Caco-2 (cell line): ENCODE results near the gene WDFY4. TPM values are rescaled to one million over a fixed set of nuclear protein-coding genes. Genes with fewer than 3 reads are reported as not detected.

Source experiments
- BruUV-seq: library from RNA; stranded (reverse); fragments of 400-500 nt; replicated peaks from 2 replicates; lab custom pipeline; 2021; lab: Mats Ljungman, UMichigan
- CTCF ChIA-PET: fragments of 300-600 bp; sonication (Branson Sonifier 250); formaldehyde crosslinking; loops from one replicate; lab custom pipeline; 2022; ENCODE audit warnings: antibody characterized with exemption; lab: Charles Lee
- POLR2A ChIA-PET: fragments of 300-600 bp; sonication (Branson Sonifier 250); formaldehyde crosslinking; loops from one replicate; lab custom pipeline; 2022; ENCODE audit warnings: antibody characterized with exemption; lab: Charles Lee
- DNase-seq, 2 experiments: peaks; one replicate each; pipeline versions ENCODE4 v3.0.0 to v3.0.0-alpha.2; 2020 to 2022
- H3K27me3 ChIP-seq: replicated peaks from 2 replicates; pipeline ENCODE4 v1.6.0; 2011; ENCODE audit warnings: low read length; ENCODE audit not compliant: control insufficient read depth, insufficient read depth
- H3K36me3 ChIP-seq: 2 replicates; pipeline ENCODE4 v1.5.1; 2011; ENCODE audit warnings: low read length; ENCODE audit not compliant: control insufficient read depth, insufficient read depth
- H3K4me1 ChIP-seq: fragments of 250-450 bp; sonication (Bioruptor Pico); 2 replicates; pipeline ENCODE4 v1.5.1; 2020; ENCODE audit warnings: mild to moderate bottlenecking
- H3K4me3 ChIP-seq: 2 replicates; pipeline ENCODE4 v1.5.1; 2011; ENCODE audit warnings: low read depth, mild to moderate bottlenecking, control low read depth, low read length
- H3K9me3 ChIP-seq: fragments of 250-450 bp; sonication (Bioruptor Pico); 2 replicates; pipeline ENCODE4 v1.5.1; 2020; ENCODE audit warnings: mild to moderate bottlenecking, moderate library complexity
- H3K27ac Mint-ChIP-seq: one replicate; pipeline ENCODE4 v1.8.0; 2022; ENCODE audit warnings: mixed read lengths; ENCODE audit not compliant: unreplicated experiment
- H3K27me3 Mint-ChIP-seq: one replicate; pipeline ENCODE4 v1.8.0; 2022; ENCODE audit warnings: mixed read lengths; ENCODE audit not compliant: insufficient read depth, unreplicated experiment
- H3K36me3 Mint-ChIP-seq: one replicate; pipeline ENCODE4 v1.8.0; 2022; ENCODE audit warnings: mild to moderate bottlenecking, mixed read lengths; ENCODE audit not compliant: insufficient read depth, unreplicated experiment
- H3K4me1 Mint-ChIP-seq: one replicate; pipeline ENCODE4 v1.8.0; 2022; ENCODE audit warnings: low read depth, mixed read lengths; ENCODE audit not compliant: unreplicated experiment
- H3K4me3 Mint-ChIP-seq: one replicate; pipeline ENCODE4 v1.8.0; 2022; ENCODE audit warnings: mild to moderate bottlenecking, moderate library complexity, mixed read lengths; ENCODE audit not compliant: unreplicated experiment
- H3K9me3 Mint-ChIP-seq: one replicate; pipeline ENCODE4 v1.8.0; 2022; ENCODE audit warnings: mixed read lengths; ENCODE audit not compliant: unreplicated experiment
- intact Hi-C: fragments of 100-400 bp; cut with micrococcal nuclease; formaldehyde crosslinking; loops from one replicate; pipeline ENCODE4 v1.10.0; 2022; ENCODE audit not compliant: unreplicated experiment
- total RNA-seq: library from RNA; stranded (reverse); gene quantifications from 2 replicates; pipeline ENCODE4 v1.2.3, GENCODE V29; 2022
- TF ChIP-seq, protein P1 (sequence below), 2 experiments: fragments of 200-600 bp in 1 of 2; IDR thresholded peaks; 1 replicate in 1 of 2; 2 replicates in 1 of 2; pipeline versions ENCODE4 v1.5.1 to v1.8.0; 2011 to 2022; ENCODE audit warnings: antibody characterized with exemption in 1 of 2, control low read depth in 1 of 2, inconsistent platforms in 1 of 2, low read depth in 1 of 2, low read length in 1 of 2, mild to moderate bottlenecking in 1 of 2, moderate library complexity in 1 of 2; ENCODE audit not compliant: insufficient read depth in 1 of 2, severe bottlenecking in 1 of 2, unreplicated experiment in 1 of 2

WDFY4 gene
- total RNA-seq, 1 experiment from 2014 or later = not detected

DNA sequence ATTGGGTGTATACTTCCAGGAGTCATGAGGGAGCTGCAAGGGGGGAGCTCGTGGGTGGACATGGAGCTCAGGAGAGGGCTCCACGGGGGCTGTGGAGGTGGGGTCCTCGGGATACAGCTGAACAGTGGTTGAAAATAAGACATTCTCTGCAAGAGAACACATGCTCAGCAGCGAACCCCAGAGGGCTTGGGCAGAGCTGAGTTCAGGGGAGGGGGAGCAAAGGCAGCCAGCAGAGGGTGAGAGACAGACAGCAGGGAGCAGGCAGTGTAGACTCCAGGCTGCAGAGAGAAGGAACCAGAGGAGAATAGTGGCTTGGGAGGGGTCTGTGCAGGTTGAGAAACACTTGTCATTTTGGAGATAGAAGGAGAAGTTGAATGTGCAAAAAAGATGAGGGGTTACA is 327.9 kb downstream of the WDFY4 start:
- H3K9me3 ChIP-seq = no peaks in the 10 kb centered on the region
- ChIA-PET CTCF (no interaction called here), POLR2A (no interaction called here)
- peaks cover 24% of the 10 kb centered on the region for H3K27me3 Mint-ChIP-seq
- H3K36me3 Mint-ChIP-seq = no peaks in the 10 kb centered on the region
- no TSS peak for BruUV-seq
- no peaks in the 10 kb centered on the region for H3K36me3 ChIP-seq
- no peak for DNase-seq
- H3K4me1 ChIP-seq = no peaks in the 10 kb centered on the region
- intact Hi-C loops = no loop called here
- no peaks in the 10 kb centered on the region for H3K9me3 Mint-ChIP-seq
- H3K4me3 Mint-ChIP-seq = no peak overlapping the region
- H3K27ac Mint-ChIP-seq = no peak overlapping the region
- peaks cover 2% of the 10 kb centered on the region; the same call in 1 of the 2 replicates for H3K27me3 ChIP-seq
- no peaks in the 10 kb centered on the region for H3K4me1 Mint-ChIP-seq
- TF ChIP-seq, protein P1, sequence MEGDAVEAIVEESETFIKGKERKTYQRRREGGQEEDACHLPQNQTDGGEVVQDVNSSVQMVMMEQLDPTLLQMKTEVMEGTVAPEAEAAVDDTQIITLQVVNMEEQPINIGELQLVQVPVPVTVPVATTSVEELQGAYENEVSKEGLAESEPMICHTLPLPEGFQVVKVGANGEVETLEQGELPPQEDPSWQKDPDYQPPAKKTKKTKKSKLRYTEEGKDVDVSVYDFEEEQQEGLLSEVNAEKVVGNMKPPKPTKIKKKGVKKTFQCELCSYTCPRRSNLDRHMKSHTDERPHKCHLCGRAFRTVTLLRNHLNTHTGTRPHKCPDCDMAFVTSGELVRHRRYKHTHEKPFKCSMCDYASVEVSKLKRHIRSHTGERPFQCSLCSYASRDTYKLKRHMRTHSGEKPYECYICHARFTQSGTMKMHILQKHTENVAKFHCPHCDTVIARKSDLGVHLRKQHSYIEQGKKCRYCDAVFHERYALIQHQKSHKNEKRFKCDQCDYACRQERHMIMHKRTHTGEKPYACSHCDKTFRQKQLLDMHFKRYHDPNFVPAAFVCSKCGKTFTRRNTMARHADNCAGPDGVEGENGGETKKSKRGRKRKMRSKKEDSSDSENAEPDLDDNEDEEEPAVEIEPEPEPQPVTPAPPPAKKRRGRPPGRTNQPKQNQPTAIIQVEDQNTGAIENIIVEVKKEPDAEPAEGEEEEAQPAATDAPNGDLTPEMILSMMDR (IDR thresholded peaks at IDR 0.05; ENCODE audit: insufficient read depth in 1 of 2, low read depth in 1 of 2, low read length in 1 of 2, severe bottlenecking in 1 of 2, unreplicated experiment in 1 of 2) = peak in 1 of 2 experiments; percentile 3
- no peak overlapping the region for H3K4me3 ChIP-seq

DNA sequence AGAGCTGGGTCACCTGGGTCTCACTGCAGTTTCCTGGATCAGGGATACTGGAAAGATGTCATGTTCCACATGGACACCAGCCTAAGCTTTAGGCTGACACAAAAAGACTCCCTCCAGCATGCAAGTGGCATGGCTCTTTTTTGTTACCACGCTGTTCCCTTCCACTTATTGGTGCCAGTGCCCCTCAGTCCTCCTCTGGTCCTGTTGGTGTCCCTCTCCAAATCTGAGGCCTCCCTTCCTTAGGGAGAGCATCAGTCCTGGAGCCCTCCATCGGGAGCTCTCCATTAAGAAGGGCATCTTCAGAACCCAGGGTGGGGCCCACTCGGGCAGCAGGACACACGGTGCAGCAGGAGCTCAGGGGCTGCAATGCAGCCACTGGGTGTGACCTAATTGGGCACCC is 331.0 kb downstream of the WDFY4 start:
- no peak for DNase-seq
- no TSS peak for BruUV-seq
- H3K36me3 ChIP-seq = no peaks in the 10 kb centered on the region
- POLR2A ChIA-PET = no interaction called here
- Mint-ChIP-seq H3K4me1 (no peaks in the 10 kb centered on the region), H3K27me3 (peaks cover 27% of the 10 kb centered on the region), H3K9me3 (peaks cover 9% of the 10 kb centered on the region), H3K27ac (no peak overlapping the region), H3K4me3 (no peak overlapping the region), H3K36me3 (no peaks in the 10 kb centered on the region)
- peaks cover 2% of the 10 kb centered on the region for H3K27me3 ChIP-seq
- H3K4me3 ChIP-seq = no peak overlapping the region
- CTCF ChIA-PET = no interaction called here
- no peaks in the 10 kb centered on the region for H3K9me3 ChIP-seq
- no peaks in the 10 kb centered on the region for H3K4me1 ChIP-seq
- intact Hi-C loops = no loop called here
- TF ChIP-seq, protein P1 (IDR thresholded peaks at IDR 0.05; ENCODE audit: insufficient read depth in 1 of 2, low read depth in 1 of 2, low read length in 1 of 2, severe bottlenecking in 1 of 2, unreplicated experiment in 1 of 2) = no peak

DNA sequence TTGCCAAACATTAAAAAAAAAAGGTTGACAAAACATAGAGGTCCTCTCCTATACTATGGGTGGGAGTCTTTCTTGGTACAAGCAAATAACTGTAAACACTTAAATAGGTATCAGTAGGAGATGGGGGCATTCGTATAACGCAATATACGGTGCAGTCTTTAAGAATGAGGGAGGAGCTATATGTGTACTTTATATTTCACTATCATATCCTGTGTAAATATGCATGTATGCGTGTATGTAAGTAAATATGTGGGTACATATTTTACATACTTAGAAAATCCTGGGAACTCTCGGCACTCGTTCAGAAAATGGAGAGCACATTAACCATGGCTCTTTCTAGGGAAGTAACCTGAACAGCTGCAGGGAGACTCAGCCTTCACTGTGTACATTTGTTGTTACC is 337.0 kb downstream of the WDFY4 start:
- BruUV-seq = no TSS peak
- Mint-ChIP-seq H3K27ac (no peak overlapping the region), H3K27me3 (peaks cover 23% of the 10 kb centered on the region), H3K4me1 (no peaks in the 10 kb centered on the region), H3K36me3 (no peaks in the 10 kb centered on the region), H3K9me3 (peaks cover 11% of the 10 kb centered on the region), H3K4me3 (no peak overlapping the region)
- CTCF ChIA-PET = no interaction called here
- H3K4me3 ChIP-seq = no peak overlapping the region
- no peaks in the 10 kb centered on the region; the same call in 1 of the 2 replicates for H3K27me3 ChIP-seq
- no peaks in the 10 kb centered on the region for H3K36me3 ChIP-seq
- POLR2A ChIA-PET = no interaction called here
- no peaks in the 10 kb centered on the region for H3K9me3 ChIP-seq
- intact Hi-C loops = no loop called here
- no peak for DNase-seq
- TF ChIP-seq, protein P1 (IDR thresholded peaks at IDR 0.05; ENCODE audit: insufficient read depth in 1 of 2, low read depth in 1 of 2, low read length in 1 of 2, severe bottlenecking in 1 of 2, unreplicated experiment in 1 of 2) = no peak
- H3K4me1 ChIP-seq = no peaks in the 10 kb centered on the region
